Body of pancreas (tissue), 4 donors: Measurements from ENCODE around the gene AK9.

Experiments
- POLR2A ChIP-seq, 3 donors: fragments of 450-650 bp; IDR thresholded peaks; one replicate each; pipeline ENCODE4 v1.6.1; 2016; ENCODE audit warnings: antibody characterized with exemption in 3 of 3, mild to moderate bottlenecking in 2 of 3
- TF ChIP-seq, protein P1 (sequence below), 7 experiments: fragments of 450-650 bp in 4 of 7; fragments of 200-600 bp in 3 of 7; sonication (generic) in 3 of 7; IDR thresholded peaks; one replicate each; pipeline ENCODE4 v1.5.1; 2016 to 2019; ENCODE audit warnings: antibody characterized with exemption in 7 of 7

DNA sequence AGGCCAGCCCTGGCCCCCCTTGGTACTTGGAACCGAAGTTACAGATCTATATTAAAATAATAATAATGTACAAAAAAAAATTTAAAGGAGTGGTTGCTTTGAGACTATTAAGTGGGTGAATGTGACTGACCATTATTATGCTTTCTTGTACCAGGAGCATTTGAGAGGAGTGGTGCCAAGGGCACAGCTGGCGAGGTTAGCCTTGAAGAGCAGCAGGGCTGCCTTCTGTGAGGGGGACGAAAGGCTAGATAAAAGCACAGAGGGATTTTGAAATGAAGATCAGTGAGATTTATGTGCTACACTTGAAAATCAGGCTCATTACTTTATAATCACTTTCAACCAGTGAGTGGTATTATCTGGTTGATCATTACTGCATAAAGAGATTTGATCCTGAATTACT, 48.7 kb upstream of the AK9 start:
- TF ChIP-seq POLR2A (IDR thresholded peaks at IDR 0.05): no peak
- TF ChIP-seq, protein P1, sequence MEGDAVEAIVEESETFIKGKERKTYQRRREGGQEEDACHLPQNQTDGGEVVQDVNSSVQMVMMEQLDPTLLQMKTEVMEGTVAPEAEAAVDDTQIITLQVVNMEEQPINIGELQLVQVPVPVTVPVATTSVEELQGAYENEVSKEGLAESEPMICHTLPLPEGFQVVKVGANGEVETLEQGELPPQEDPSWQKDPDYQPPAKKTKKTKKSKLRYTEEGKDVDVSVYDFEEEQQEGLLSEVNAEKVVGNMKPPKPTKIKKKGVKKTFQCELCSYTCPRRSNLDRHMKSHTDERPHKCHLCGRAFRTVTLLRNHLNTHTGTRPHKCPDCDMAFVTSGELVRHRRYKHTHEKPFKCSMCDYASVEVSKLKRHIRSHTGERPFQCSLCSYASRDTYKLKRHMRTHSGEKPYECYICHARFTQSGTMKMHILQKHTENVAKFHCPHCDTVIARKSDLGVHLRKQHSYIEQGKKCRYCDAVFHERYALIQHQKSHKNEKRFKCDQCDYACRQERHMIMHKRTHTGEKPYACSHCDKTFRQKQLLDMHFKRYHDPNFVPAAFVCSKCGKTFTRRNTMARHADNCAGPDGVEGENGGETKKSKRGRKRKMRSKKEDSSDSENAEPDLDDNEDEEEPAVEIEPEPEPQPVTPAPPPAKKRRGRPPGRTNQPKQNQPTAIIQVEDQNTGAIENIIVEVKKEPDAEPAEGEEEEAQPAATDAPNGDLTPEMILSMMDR (IDR thresholded peaks at IDR 0.05): no peak
